LNCAP (cell line): ENCODE measurements around the gene CLEC19A.

Experiments
- TF ChIP-seq, protein P1 (sequence below): fragments of 450-650 bp; IDR thresholded peaks from 2 replicates; pipeline ENCODE4 v1.5.1; 2017; ENCODE audit warnings: mild to moderate bottlenecking

The CLEC19A gene

GRCh38 chr16:19266774-19267173 lies 18.8 kb upstream of the CLEC19A start:
- TF ChIP-seq, protein P1, sequence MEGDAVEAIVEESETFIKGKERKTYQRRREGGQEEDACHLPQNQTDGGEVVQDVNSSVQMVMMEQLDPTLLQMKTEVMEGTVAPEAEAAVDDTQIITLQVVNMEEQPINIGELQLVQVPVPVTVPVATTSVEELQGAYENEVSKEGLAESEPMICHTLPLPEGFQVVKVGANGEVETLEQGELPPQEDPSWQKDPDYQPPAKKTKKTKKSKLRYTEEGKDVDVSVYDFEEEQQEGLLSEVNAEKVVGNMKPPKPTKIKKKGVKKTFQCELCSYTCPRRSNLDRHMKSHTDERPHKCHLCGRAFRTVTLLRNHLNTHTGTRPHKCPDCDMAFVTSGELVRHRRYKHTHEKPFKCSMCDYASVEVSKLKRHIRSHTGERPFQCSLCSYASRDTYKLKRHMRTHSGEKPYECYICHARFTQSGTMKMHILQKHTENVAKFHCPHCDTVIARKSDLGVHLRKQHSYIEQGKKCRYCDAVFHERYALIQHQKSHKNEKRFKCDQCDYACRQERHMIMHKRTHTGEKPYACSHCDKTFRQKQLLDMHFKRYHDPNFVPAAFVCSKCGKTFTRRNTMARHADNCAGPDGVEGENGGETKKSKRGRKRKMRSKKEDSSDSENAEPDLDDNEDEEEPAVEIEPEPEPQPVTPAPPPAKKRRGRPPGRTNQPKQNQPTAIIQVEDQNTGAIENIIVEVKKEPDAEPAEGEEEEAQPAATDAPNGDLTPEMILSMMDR: no peak

GRCh38 chr16:19269098-19269497 lies 16.4 kb upstream of the CLEC19A start:
- TF ChIP-seq, protein P1: no peak

- TF ChIP-seq, protein P1: no peak
Observed at GRCh38 chr16:19274165-19274797, 11.2 kb upstream of the CLEC19A start.

GRCh38 chr16:19278403-19278802 lies 7.1 kb upstream of the CLEC19A start:
- TF ChIP-seq, protein P1: no peak

- TF ChIP-seq, protein P1: no peak
Observed at GRCh38 chr16:19281246-19281645, 4.3 kb upstream of the CLEC19A start.

DNA sequence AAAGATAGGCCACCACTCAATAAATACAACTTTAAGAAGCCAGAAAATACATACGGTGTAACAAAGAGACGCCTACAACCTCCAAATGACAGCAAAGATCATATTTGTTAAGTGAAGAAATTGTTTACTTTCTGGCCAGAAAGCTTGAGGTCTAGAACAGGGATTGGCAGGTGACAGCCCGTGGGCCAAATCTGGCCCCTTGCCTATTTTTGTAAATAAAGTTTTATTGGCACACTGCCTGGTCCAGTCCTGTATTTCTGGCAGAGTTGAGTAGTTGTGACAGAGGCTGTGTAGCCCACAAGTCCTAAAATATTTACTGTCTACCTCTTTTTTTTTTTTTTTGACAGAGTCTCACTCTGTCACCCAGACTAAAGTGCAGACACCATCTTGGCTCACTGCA lies 3.4 kb upstream of the CLEC19A start:
- TF ChIP-seq, protein P1: no peak

DNA sequence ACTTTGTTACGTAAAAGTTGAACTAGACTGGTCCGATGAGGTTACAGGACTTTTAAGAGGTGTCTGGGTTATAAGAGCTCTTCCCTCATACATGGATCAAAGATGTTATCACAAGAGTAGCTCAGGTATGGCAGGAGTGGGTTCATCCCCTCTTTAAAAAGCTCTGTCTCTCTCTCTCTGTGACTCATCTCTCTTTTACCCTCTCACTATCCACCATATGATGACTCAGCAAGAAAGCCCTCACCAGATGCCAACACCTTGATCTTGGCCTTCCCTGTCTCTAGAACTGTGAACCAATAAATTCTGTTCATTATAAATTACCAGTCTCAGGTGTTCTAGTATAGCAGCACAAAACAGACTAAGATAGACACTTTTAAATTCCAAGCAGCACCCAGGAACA lies 1.9 kb upstream of the CLEC19A start:
- TF ChIP-seq, protein P1: no peak

DNA sequence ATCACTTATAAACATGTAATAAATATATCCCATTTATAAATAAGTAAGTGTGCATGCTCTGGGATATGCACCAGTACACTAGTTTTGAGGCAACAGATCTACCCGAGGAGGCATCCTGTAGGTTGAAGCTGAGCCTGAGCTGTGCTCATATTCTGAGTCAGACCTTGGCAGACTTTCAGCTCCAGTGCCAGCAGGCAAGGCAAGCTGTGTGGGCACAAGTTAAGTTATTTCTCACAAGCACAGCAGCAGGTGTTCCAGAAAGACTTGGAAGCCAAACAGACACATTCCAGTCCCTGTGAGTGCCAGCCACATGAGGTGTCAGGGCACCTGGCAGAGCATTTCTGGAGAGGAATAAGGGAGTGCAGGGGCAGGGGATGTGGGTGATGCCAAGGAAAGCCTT lies 1.3 kb upstream of the CLEC19A start:
- TF ChIP-seq, protein P1: no peak
